ENCODE data around the gene HIBADH. TPM values are rescaled to one million over a fixed set of nuclear protein-coding genes. Genes with fewer than 3 reads are reported as not detected.
A peak's percentile ranks its signal among the peaks of the same experiment; 100 is the strongest.

HIBADH gene
- total and polyA plus RNA-seq, 2 of the 4 experiments (the other 2 are of a cell fraction): 36.6 to 52.5 TPM

GRCh38 chr7:27616914-27617548 is 45.7 kb downstream of the HIBADH start:
- H2BK20ac ChIP-seq (ENCODE audit: low read depth, low read length): no peak overlapping the region
- H3K14ac ChIP-seq (replicated peaks; ENCODE audit: low read depth, low read length): no peak overlapping the region
- H3K36me3 ChIP-seq (ENCODE audit: control insufficient read depth, insufficient read depth, low read length): peaks cover 8% of the 10 kb centered on the region; the same call in 1 of the 2 replicates
- no peak overlapping the region for H2AK9ac ChIP-seq (replicated peaks; ENCODE audit: low read depth, low read length, poor library complexity)
- intact Hi-C loops (cut with micrococcal nuclease): no loop called here
- no peaks in the 10 kb centered on the region for H3K27me3 ChIP-seq (ENCODE audit: control insufficient read depth, insufficient read depth, low read length)
- peaks cover 3 to 5% of the 10 kb centered on the region in 2 experiments; a peak in 3 of 4 replicates for H3K79me1 ChIP-seq (ENCODE audit: low read depth in 1 of 2, low read length in 2 of 2)
- H3K56ac ChIP-seq (ENCODE audit: extremely low read depth, insufficient read depth, low read length): no peak overlapping the region
- H3K4me2 ChIP-seq (ENCODE audit: low read depth, low read length): no peak overlapping the region
- no peaks in the 10 kb centered on the region for H3K9me1 ChIP-seq (ENCODE audit: insufficient read depth, low read length)
- no peak overlapping the region for H3K9ac ChIP-seq (ENCODE audit: low read depth, low read length)
- peaks cover 25% of the 10 kb centered on the region for H3K9me3 ChIP-seq (ENCODE audit: control insufficient read depth, insufficient read depth, low read length)
- H3K18ac ChIP-seq (ENCODE audit: low read depth, low read length): no peak overlapping the region
- BruUV-seq (replicated peaks): no TSS peak
- ChIA-PET CTCF (interaction anchor here (0.6 to 1.1 kb wide), 2 partner anchors 12 to 406 kb away, joined by 3 read pairs; no protein-coding TSS in a partner anchor), POLR2A (ENCODE audit: unreplicated experiment) (no interaction called here)
- no peak overlapping the region for H2BK120ac ChIP-seq (ENCODE audit: low read depth, low read length)
- H4K91ac ChIP-seq (ENCODE audit: insufficient read depth, low read depth, low read length): no peak overlapping the region
- no peaks in the 10 kb centered on the region for H4K20me1 ChIP-seq (ENCODE audit: insufficient read depth, low read length)
- H4K5ac ChIP-seq (ENCODE audit: low read depth, low read length): no peak overlapping the region
- dilution Hi-C loops (cut with HindIII; ENCODE audit: low sequenced_read_pairs, unreplicated experiment): no loop called here
- TF ChIP-seq RCOR1 (IDR thresholded peaks at IDR 0.05; ENCODE audit: insufficient replicate concordance, low read length): no peak
- no peak for TF ChIP-seq MAFK (IDR thresholded peaks at IDR 0.05; ENCODE audit: low read depth, low read length)
- peak; percentile 49 for TF ChIP-seq CEBPB (IDR thresholded peaks at IDR 0.05; ENCODE audit: low read depth, low read length)
- no peak for TF ChIP-seq CHD1 (IDR thresholded peaks at IDR 0.05; ENCODE audit: low read depth, low read length)
- TF ChIP-seq RAD21 (IDR thresholded peaks at IDR 0.05; ENCODE audit: low read length): no peak
- no peak for TF ChIP-seq MAZ (IDR thresholded peaks at IDR 0.05; ENCODE audit: borderline replicate concordance, low read depth, low read length)
- no peak for TF ChIP-seq ELK1 (IDR thresholded peaks at IDR 0.05; ENCODE audit: borderline replicate concordance, low read depth, low read length)
- no peak overlapping the region for H2AFZ ChIP-seq (replicated peaks; ENCODE audit: low read length, poor library complexity)
- no peak overlapping the region for H2BK5ac ChIP-seq (ENCODE audit: low read depth, low read length, poor library complexity, severe bottlenecking)
- ATAC-seq (ENCODE audit: low read depth): no peak
- no peaks in the 10 kb centered on the region for H3K4me1 ChIP-seq (ENCODE audit: control insufficient read depth, insufficient read depth, low read length)
- H2BK15ac ChIP-seq (ENCODE audit: low read depth, low read length): no peak overlapping the region
- no peak overlapping the region for H3K4ac ChIP-seq (ENCODE audit: low read depth, low read length)
- no peak overlapping the region for H3K4me3 ChIP-seq (ENCODE audit: insufficient read depth, low read depth, low read length)
- no peak overlapping the region for H4K8ac ChIP-seq (ENCODE audit: low read depth in 2 of 2, low read length in 2 of 2)
- no peak overlapping the region for H3K23ac ChIP-seq (ENCODE audit: low read depth, low read length)
- no peak overlapping the region for H2AK5ac ChIP-seq (ENCODE audit: low read depth, low read length)
- no peak overlapping the region for H3K27ac ChIP-seq (ENCODE audit: insufficient read depth, low read length)
- in situ Hi-C loops (cut with MboI; ENCODE audit: low sequenced_read_pairs): no loop called here
- WGBS, 2 experiments (ENCODE audit: extremely low coverage in 2 of 2, insufficient read length in 1 of 2): no CpG with 5 or more reads among the region's 3 CpGs
- DNase-seq: no peak

Data from IMR-90 (cell line).